GM23338 (cell line): ENCODE data around the gene IKZF3.

Experiments
- EZH2 ChIP-seq: fragments of 200-600 bp; sonication (generic); IDR thresholded peaks from one replicate; pipeline ENCODE4 v1.8.0; 2017; ENCODE audit warnings: antibody characterized with exemption, mild to moderate bottlenecking, low read depth; ENCODE audit not compliant: unreplicated experiment
- EZH2phosphoT487 ChIP-seq: fragments of 200-600 bp; sonication (generic); IDR thresholded peaks from one replicate; pipeline ENCODE4 v1.8.1; 2018; ENCODE audit warnings: antibody characterized with exemption; ENCODE audit not compliant: unreplicated experiment
- JUNB ChIP-seq: IDR thresholded peaks from one replicate; pipeline ENCODE4 v1.6.1; 2016; ENCODE audit warnings: antibody characterized with exemption; ENCODE audit not compliant: unreplicated experiment
- NANOG ChIP-seq: IDR thresholded peaks from 2 replicates; pipeline ENCODE4 v1.6.1; 2016; ENCODE audit warnings: antibody characterized with exemption, borderline replicate concordance
- POLR2AphosphoS5 ChIP-seq: IDR thresholded peaks from 2 replicates; pipeline ENCODE4 v1.6.1; 2016; ENCODE audit warnings: antibody characterized with exemption, low read depth
- STAT1 ChIP-seq: IDR thresholded peaks from one replicate; pipeline ENCODE4 v1.6.1; 2016; ENCODE audit warnings: antibody characterized with exemption; ENCODE audit not compliant: unreplicated experiment
- TF ChIP-seq, protein P1 (sequence below), 2 experiments: fragments of 200-600 bp in 1 of 2; sonication (generic) in 1 of 2; conservative IDR thresholded peaks; 2 replicates each; pipeline versions ENCODE4 v1.5.1 to v1.6.1; 2016 to 2017; ENCODE audit warnings: antibody characterized with exemption in 2 of 2, low read depth in 2 of 2, mild to moderate bottlenecking in 2 of 2, moderate library complexity in 1 of 2
- TF ChIP-seq, protein P2 (sequence below): IDR thresholded peaks from one replicate; pipeline ENCODE4 v1.6.1; 2018; ENCODE audit warnings: antibody characterized with exemption; ENCODE audit not compliant: unreplicated experiment

DNA sequence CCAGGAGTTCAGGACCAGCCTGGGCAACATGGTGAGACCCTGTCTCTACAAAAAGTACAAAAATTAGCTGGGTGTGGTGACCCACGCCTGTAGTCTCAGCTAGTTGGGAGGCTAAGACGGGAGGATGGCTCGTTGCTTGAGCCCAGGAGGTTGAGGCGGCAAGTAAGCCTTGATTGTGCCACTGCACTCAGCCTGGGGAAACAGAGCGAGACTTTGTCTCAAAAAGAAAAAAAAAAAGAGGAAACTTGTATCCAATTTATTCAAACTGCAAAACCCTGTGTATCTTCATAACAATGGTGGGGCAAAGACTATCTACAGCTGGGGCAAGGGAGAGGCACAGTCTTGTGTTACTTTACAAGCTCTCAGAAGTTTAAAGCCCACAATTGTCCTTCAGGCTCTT is 104.9 kb downstream of the IKZF3 start:
- TF ChIP-seq, protein P1, sequence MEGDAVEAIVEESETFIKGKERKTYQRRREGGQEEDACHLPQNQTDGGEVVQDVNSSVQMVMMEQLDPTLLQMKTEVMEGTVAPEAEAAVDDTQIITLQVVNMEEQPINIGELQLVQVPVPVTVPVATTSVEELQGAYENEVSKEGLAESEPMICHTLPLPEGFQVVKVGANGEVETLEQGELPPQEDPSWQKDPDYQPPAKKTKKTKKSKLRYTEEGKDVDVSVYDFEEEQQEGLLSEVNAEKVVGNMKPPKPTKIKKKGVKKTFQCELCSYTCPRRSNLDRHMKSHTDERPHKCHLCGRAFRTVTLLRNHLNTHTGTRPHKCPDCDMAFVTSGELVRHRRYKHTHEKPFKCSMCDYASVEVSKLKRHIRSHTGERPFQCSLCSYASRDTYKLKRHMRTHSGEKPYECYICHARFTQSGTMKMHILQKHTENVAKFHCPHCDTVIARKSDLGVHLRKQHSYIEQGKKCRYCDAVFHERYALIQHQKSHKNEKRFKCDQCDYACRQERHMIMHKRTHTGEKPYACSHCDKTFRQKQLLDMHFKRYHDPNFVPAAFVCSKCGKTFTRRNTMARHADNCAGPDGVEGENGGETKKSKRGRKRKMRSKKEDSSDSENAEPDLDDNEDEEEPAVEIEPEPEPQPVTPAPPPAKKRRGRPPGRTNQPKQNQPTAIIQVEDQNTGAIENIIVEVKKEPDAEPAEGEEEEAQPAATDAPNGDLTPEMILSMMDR (conservative IDR thresholded peaks at IDR 0.05; ENCODE audit: low read depth in 2 of 2): no peak
- no peak for TF ChIP-seq POLR2AphosphoS5
- no peak for TF ChIP-seq EZH2phosphoT487
- TF ChIP-seq, protein P2, sequence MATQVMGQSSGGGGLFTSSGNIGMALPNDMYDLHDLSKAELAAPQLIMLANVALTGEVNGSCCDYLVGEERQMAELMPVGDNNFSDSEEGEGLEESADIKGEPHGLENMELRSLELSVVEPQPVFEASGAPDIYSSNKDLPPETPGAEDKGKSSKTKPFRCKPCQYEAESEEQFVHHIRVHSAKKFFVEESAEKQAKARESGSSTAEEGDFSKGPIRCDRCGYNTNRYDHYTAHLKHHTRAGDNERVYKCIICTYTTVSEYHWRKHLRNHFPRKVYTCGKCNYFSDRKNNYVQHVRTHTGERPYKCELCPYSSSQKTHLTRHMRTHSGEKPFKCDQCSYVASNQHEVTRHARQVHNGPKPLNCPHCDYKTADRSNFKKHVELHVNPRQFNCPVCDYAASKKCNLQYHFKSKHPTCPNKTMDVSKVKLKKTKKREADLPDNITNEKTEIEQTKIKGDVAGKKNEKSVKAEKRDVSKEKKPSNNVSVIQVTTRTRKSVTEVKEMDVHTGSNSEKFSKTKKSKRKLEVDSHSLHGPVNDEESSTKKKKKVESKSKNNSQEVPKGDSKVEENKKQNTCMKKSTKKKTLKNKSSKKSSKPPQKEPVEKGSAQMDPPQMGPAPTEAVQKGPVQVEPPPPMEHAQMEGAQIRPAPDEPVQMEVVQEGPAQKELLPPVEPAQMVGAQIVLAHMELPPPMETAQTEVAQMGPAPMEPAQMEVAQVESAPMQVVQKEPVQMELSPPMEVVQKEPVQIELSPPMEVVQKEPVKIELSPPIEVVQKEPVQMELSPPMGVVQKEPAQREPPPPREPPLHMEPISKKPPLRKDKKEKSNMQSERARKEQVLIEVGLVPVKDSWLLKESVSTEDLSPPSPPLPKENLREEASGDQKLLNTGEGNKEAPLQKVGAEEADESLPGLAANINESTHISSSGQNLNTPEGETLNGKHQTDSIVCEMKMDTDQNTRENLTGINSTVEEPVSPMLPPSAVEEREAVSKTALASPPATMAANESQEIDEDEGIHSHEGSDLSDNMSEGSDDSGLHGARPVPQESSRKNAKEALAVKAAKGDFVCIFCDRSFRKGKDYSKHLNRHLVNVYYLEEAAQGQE: no peak
- TF ChIP-seq JUNB: no peak
- no peak for TF ChIP-seq EZH2
- no peak for TF ChIP-seq NANOG
- TF ChIP-seq STAT1: no peak
